T-helper 1 cell treated with Interleukin-12 subunit alpha and Interleukin-12 subunit beta and Interleukin-4 antibody, amounts not matched to agents 30 μg/mL and 1 μg/mL, for 36 hours (primary cell): ENCODE measurements around the gene WDFY1.

Source experiments
- H3K27ac Mint-ChIP-seq: one replicate; pipeline ENCODE4 v1.8.0; 2021; ENCODE audit warnings: mild to moderate bottlenecking, mixed read lengths
- H3K27me3 Mint-ChIP-seq: one replicate; pipeline ENCODE4 v1.8.0; 2021; ENCODE audit warnings: low read depth, mixed read lengths
- H3K36me3 Mint-ChIP-seq: one replicate; pipeline ENCODE4 v1.8.0; 2021; ENCODE audit warnings: low read depth, mixed read lengths
- H3K4me1 Mint-ChIP-seq: one replicate; pipeline ENCODE4 v1.8.0; 2021; ENCODE audit warnings: low read depth, mixed read lengths
- H3K4me3 Mint-ChIP-seq: one replicate; pipeline ENCODE4 v1.8.0; 2021; ENCODE audit warnings: mild to moderate bottlenecking, moderate library complexity, mixed read lengths
- H3K9me3 Mint-ChIP-seq: one replicate; pipeline ENCODE4 v1.8.0; 2021; ENCODE audit warnings: mixed read lengths

WDFY1 gene

DNA sequence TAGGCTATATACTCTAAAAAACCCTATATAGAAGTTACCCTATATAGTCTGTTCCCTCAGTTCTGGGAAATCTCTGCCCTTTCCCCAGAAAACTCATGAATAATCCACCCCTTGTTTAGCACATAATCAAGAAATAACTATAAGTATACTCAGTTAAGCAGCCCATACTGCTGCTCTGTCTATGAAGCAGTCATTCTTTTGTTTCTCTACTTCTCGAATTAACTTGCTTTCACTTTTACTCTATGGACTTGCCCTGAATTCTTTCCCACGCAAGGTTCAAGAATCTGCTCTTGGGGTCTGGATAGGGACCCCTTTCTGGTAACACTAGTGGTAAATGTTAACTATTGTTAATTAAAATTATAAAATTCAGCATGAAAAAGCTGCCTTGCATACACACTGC, 90.4 kb downstream of the WDFY1 start:
- Mint-ChIP-seq H3K27me3 (no peaks in the 10 kb centered on the region), H3K4me3 (no peak overlapping the region), H3K36me3 (peaks cover 27% of the 10 kb centered on the region), H3K9me3 (peaks cover 17% of the 10 kb centered on the region), H3K27ac (no peak overlapping the region), H3K4me1 (peaks cover 14% of the 10 kb centered on the region)

DNA sequence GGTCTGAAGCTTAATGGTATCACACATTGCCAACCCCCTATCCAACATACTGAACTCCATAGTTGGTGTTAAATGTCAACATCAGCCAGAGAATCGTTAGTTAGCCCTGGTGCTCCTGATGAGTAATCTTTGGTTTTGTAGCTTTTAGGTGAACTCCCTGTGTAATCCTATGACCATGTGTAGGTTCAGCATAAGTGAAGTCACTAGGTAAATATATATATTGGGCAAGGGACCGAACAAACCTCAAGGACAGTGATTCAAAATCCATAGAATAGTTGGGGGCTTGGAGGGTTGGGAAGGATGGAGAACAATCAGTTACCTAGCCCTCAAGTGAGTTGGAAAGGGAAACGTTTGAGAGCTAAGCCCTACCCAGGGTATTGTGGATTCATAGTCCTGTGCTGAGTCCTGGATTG, 91.7 kb downstream of the WDFY1 start:
- Mint-ChIP-seq H3K4me1 (peaks cover 14% of the 10 kb centered on the region), H3K27ac (no peak overlapping the region), H3K36me3 (peaks cover 36% of the 10 kb centered on the region), H3K4me3 (no peak overlapping the region), H3K9me3 (peaks cover 27% of the 10 kb centered on the region), H3K27me3 (no peaks in the 10 kb centered on the region)

DNA sequence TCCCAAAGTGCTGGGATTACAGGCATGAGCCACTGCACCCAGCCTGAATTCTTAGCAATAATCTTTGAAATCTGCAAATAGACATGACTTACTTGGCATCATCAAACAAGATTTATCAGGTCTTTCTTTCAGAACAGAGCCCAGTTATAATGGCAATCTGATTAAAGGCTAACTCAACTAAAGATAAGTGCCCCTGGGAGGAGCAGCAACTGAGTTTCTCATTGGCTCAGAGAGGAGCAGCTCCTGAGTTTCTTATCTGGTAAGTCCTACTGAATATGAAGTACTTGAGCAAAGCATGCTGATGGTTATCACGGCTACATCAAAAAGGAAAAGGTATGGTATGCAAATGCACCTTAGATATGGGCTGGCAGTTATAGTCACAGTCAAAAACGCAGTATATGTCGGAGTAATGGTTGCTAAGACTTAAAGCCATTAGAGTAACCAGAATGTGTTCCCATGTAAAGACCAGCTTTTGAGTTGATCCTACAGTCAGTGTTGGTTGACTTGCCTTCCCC, 92.8 kb downstream of the WDFY1 start:
- Mint-ChIP-seq H3K4me3 (no peak overlapping the region), H3K4me1 (peaks cover 21% of the 10 kb centered on the region), H3K36me3 (peaks cover 43% of the 10 kb centered on the region), H3K27ac (no peak overlapping the region), H3K9me3 (peaks cover 27% of the 10 kb centered on the region), H3K27me3 (no peaks in the 10 kb centered on the region)

DNA sequence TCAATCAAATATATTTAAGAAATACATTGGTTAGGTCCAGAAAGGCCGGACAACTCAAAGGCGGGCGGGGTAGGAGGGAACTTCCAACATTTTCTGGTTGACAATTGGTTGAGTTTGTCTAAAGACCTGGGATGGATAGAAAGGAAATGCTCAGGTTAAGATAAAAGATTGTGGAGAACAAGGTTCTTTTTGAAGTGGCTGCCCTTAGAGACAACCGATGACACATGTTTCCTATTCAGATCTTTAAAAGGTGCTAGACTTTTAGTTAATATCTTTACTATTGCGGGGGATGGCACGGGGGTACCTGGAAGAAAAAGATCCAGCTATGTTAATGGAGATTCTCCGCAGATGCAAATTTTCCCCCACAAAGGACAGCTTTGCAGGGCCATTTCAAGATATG, 97.7 kb downstream of the WDFY1 start:
- no peaks in the 10 kb centered on the region for H3K27me3 Mint-ChIP-seq
- H3K4me1 Mint-ChIP-seq = peaks cover 19% of the 10 kb centered on the region
- H3K36me3 Mint-ChIP-seq = peaks cover 36% of the 10 kb centered on the region
- peaks cover 27% of the 10 kb centered on the region for H3K9me3 Mint-ChIP-seq
- H3K4me3 Mint-ChIP-seq = no peak overlapping the region
- no peak overlapping the region for H3K27ac Mint-ChIP-seq

DNA sequence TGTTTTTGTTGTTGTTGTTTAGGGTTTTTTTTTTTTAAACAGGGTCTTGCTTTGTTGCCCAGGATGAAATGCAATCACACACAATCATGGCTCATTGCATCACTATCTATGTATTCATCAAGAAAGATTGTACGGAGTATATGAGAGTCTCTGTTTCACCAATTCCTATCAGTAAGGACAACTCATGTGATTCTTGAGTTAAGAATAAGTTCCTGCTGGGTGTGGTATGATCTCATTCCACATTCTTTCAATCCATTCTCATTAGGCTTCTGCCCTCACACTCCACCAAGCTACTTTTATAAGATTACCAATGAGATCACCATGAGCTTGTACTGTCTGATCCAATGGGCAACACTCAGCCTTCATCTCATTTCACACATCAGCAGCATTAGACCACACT, 98.6 kb downstream of the WDFY1 start:
- Mint-ChIP-seq H3K36me3 (peaks cover 35% of the 10 kb centered on the region), H3K27ac (no peak overlapping the region)

DNA sequence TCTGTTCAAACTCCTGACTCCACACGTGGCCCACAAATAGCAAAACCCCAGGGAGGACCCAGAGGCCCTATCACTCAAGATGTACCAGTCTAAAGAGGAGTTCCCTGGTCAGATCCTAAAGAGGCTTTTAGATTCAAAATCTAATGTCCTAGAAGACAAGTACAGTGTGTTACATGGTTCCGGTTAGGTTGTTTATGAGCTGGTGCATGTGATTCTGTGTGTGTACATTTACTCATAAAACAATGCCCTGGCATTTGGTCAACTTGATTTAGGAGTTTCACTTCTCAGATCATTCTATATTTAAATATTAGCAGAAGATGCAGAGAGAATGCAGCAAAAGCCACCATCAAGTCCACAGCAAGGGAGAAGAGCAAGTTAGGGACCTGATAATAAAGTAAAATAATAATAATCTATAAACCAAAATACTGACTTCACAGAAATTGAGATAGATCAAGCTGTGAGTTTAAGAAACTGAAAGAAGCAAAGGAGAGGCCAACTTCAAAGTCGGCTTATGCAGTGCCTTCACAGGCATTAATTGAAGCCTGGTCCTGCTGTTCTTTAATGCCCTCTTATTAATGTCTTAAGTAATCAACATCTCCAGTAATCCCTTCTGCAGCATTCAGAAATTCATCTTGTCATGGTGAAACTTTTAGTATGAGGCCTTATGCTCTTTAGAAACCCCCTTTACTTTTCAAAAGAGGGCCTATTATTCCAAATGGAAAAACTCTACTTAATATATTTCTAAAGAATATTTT, 103.5 kb downstream of the WDFY1 start:
- peaks cover 4% of the 10 kb centered on the region for H3K4me1 Mint-ChIP-seq
- H3K4me3 Mint-ChIP-seq = no peak overlapping the region
- no peaks in the 10 kb centered on the region for H3K27me3 Mint-ChIP-seq
- no peaks in the 10 kb centered on the region for H3K9me3 Mint-ChIP-seq
- H3K36me3 Mint-ChIP-seq = peaks cover 4% of the 10 kb centered on the region
- H3K27ac Mint-ChIP-seq = no peak overlapping the region

More for the DNA sequence above, 98.6 kb downstream of the WDFY1 start:
- peaks cover 17% of the 10 kb centered on the region for H3K4me1 Mint-ChIP-seq
- peaks cover 27% of the 10 kb centered on the region for H3K9me3 Mint-ChIP-seq
- no peak overlapping the region for H3K4me3 Mint-ChIP-seq
- no peaks in the 10 kb centered on the region for H3K27me3 Mint-ChIP-seq

DNA sequence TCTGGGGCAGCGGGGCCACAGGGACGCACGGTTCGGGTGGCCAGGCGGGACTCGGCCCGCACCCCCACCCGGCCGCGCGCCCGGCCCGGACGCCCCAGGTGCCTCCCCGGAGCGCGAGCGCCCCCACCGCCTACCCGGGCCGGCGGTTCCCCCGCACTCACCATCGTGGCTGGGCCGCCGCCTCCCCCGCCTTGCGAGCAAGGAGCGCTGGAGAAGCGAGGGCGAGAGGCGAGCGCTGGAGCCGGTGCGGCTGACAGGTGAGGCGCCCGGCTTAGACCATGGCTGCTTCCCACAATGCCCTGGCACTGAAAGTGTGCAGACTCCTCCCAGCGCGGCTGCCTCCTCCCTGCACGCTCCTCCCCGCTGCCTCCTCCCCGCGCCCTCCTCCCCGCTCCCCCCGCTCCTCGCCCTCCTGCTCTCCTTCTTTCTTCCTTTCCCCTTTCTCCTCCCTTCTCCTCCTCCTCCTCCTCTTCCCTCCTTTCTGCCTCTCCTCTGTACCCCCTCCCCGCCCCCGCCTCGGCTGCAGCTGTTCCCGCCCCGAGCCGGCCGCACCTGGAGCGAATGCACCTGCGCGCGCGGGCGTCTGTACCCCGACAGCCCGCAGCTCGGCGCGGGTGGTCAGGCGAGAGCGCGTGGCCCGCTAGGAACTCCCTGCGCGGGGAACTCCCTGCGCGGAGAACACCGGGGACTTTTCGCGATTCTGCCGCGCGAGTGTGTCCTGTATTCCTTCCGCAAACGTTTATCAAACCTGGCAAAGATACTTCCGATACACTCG, 107.7 kb downstream of the WDFY1 start, which contains the start of gene AP1S3:
TSS of gene AP1S3 (minus strand) at position 296 of the 775 bp plus-strand sequence. CDS start at position 164, 132 bp downstream.
- Mint-ChIP-seq H3K4me1 (peaks cover 11% of the 10 kb centered on the region), H3K27ac (peak within 1 kb of the TSS; percentile 81), H3K36me3 (peaks cover 3% of the 10 kb centered on the region), H3K9me3 (no peaks in the 10 kb centered on the region), H3K4me3 (peak within 1 kb of the TSS; percentile 89), H3K27me3 (no peaks in the 10 kb centered on the region)

DNA sequence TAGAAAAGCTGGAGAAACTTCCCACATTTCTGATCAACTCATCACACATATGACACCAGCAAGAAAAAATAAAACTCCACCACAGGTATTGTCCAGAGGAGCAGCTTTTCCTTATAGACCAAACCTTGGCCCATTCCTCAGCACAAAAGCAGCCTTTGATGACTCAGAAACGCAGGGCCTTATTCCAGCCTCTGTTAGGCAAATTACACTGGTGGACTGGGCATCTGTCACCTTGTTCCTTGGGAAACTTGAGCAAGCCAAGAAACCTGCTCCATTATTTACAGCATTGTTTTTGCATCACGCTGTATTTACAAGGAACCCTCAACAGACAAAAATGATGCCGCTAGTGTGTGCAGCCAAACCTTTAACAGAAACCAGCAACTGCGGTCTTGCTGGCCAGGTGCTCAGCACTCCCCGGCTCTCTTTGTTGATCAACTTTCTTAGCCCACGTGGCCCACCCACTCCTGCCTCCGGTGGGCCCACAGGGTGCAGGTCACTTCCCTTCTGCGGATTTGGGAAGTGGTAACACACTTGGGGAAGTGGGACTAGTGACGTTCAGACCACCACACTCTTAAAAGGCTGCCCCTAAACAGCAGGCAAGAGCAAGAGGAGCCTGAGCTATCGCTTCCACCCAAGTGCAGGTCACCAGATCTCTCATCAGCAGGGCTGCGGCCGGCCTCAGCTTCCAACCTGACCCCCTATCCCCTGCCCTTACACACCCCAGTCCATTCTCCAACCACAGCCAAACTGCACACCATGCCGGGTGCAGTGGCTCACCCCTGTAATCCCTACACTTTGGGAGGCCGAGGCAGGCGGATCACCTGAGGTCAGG, 109.2 kb downstream of the WDFY1 start:
- Mint-ChIP-seq H3K4me1 (peaks cover 11% of the 10 kb centered on the region), H3K9me3 (no peaks in the 10 kb centered on the region), H3K27ac (no peak overlapping the region), H3K36me3 (peaks cover 3% of the 10 kb centered on the region), H3K27me3 (no peaks in the 10 kb centered on the region), H3K4me3 (peak overlapping the region; percentile 89)

DNA sequence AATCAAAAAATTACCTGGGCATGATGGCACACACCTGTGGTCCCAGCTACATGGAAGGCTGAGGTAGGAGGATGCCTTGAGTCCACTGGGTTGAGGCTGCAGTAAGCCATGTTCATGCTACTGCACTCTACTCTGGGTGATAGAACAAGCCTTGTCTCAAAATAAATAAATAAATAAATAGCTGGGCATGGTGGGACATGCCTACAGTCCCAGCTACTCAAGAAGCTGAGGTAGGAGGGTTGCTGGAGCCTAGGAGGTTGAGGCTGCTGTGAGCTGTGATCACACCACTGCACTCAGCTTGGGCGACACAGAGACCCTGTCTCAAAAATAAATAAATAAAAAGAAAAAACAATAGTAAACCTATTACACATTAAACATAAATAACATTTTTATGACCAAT, 110.7 kb downstream of the WDFY1 start:
- Mint-ChIP-seq H3K27me3 (no peaks in the 10 kb centered on the region), H3K36me3 (peaks cover 3% of the 10 kb centered on the region), H3K4me3 (no peak overlapping the region), H3K9me3 (no peaks in the 10 kb centered on the region), H3K4me1 (peaks cover 11% of the 10 kb centered on the region), H3K27ac (no peak overlapping the region)

DNA sequence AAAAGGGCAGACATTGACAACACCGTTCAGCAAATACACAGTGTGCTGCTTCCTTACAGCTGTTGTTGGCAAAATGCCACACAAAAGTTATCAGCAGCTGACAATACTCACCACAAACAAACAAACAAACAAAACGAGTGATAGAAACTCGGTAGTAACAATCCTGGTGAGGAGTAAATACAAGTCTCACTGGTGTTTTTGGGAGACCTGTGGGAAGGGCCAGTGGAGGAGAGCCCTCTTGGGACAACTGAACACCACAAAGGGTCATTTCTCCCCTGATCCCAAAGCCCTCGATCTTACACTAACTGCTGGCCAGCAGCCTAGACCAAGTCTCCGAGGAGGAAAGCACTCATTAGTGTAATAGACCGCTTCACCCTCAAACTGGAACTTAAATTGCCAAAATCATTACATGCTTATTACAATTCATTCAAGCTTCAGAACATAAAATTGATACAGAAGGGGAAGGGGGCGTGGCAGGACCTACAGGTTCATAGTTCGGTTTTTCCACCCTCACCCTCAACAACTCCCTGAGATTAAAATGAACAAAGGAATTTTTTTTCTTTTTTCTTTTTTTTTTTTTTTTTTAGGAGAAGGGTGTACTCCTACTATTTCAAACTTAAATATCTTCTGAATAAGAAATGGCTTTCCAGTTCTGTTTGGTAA, 112.8 kb downstream of the WDFY1 start:
- H3K27ac Mint-ChIP-seq = no peak overlapping the region
- no peaks in the 10 kb centered on the region for H3K27me3 Mint-ChIP-seq
- no peaks in the 10 kb centered on the region for H3K9me3 Mint-ChIP-seq
- peaks cover 3% of the 10 kb centered on the region for H3K36me3 Mint-ChIP-seq
- peaks cover 11% of the 10 kb centered on the region for H3K4me1 Mint-ChIP-seq
- no peak overlapping the region for H3K4me3 Mint-ChIP-seq

DNA sequence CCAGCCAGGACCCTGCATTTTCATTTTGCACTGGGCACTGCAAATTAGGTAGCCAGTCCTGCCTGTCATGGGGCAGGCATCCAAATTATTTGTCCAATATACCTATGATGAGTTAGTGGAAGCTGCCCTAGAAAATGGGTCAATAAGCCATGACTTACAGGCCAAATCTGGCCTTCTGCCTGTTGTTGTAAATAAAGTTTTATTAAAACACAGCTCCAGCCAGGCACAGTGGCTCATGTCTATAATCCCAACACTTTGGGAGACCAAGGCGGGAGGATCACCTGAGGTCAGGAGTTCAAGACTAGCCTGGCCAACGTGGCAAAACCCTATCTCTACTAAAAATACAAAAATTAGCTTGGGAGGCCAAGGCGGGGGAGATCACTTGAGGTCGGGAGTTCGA, 116.0 kb downstream of the WDFY1 start:
- Mint-ChIP-seq H3K4me3 (no peak overlapping the region), H3K9me3 (no peaks in the 10 kb centered on the region), H3K27me3 (no peaks in the 10 kb centered on the region), H3K36me3 (peaks cover 3% of the 10 kb centered on the region), H3K27ac (no peak overlapping the region), H3K4me1 (no peaks in the 10 kb centered on the region)

DNA sequence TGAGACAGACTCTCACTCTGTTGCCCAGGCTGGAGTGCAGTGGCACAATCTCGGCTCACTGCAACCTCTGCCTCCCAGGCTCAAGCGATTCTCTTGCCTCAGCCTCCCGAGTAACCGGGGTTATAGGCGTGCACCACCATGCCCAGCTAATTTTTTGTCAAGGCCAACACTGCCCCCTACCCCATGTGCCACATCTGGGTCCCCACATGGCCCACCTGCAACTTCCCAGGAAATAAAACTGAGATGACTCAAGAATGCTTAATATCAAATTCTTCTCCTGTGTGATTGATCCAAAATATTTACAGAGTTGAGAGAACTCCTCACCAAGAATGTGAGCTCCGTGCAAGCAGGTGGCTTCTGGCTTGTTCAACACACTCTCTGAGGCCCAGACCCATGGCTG, 116.8 kb downstream of the WDFY1 start:
- H3K27ac Mint-ChIP-seq = no peak overlapping the region
- peaks cover under 1% of the 10 kb centered on the region for H3K36me3 Mint-ChIP-seq
- H3K9me3 Mint-ChIP-seq = no peaks in the 10 kb centered on the region
- no peak overlapping the region for H3K4me3 Mint-ChIP-seq
- no peaks in the 10 kb centered on the region for H3K27me3 Mint-ChIP-seq
- H3K4me1 Mint-ChIP-seq = no peaks in the 10 kb centered on the region

DNA sequence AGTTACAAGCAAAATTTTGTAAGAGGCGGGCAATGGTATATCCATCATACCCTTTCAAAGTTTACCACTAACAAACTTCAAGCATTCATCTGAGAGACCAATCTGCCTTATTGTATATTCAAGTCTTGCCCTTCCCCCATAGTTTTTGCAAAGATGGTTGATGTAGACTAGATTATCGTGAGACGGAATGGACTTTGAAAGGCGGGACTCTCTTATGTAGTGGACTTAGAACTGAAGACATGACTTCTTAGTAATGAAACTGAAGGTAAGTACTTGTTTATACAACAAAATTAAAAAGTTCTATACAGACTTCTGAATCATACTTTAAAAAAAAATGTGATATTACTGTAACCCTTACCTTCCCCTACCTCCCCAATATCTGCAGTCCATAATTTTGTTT, 118.1 kb downstream of the WDFY1 start:
- no peaks in the 10 kb centered on the region for H3K36me3 Mint-ChIP-seq
- H3K27me3 Mint-ChIP-seq = no peaks in the 10 kb centered on the region
- no peaks in the 10 kb centered on the region for H3K4me1 Mint-ChIP-seq
- H3K27ac Mint-ChIP-seq = no peak overlapping the region
- H3K9me3 Mint-ChIP-seq = no peaks in the 10 kb centered on the region
- no peak overlapping the region for H3K4me3 Mint-ChIP-seq
